GM10248 (cell line): ENCODE measurements around the gene ITGA11.
"Not testable (repeated sequence)": the region's sequence is repeated elsewhere in the genome, so short reads cannot be mapped to it uniquely, and the experiment has no call there.

Experiments used
- CTCF ChIA-PET: fragments of 300-600 bp; sonication (Branson Sonifier 250); formaldehyde crosslinking; extraction: SDS; loops from one replicate; lab custom pipeline; 2021; ENCODE audit warnings: antibody characterized with exemption; lab: Yijun Ruan, JAX
- POLR2A ChIA-PET: fragments of 350-650 bp; sonication (Branson Sonifier 250); formaldehyde crosslinking; extraction: SDS; loops from one replicate; lab custom pipeline; 2020; ENCODE audit warnings: antibody characterized with exemption; lab: Yijun Ruan, JAX
- DNase-seq: peaks from one replicate; pipeline ENCODE4 v3.0.0; 2012; ENCODE audit errors: extremely low spot score
- TF ChIP-seq, protein P1 (sequence below): IDR thresholded peaks from 2 replicates; pipeline ENCODE4 v1.5.1; 2012; ENCODE audit warnings: mild to moderate bottlenecking, low read depth; ENCODE audit errors: extremely low read depth, missing control alignments, control extremely low read depth

The ITGA11 gene

DNA sequence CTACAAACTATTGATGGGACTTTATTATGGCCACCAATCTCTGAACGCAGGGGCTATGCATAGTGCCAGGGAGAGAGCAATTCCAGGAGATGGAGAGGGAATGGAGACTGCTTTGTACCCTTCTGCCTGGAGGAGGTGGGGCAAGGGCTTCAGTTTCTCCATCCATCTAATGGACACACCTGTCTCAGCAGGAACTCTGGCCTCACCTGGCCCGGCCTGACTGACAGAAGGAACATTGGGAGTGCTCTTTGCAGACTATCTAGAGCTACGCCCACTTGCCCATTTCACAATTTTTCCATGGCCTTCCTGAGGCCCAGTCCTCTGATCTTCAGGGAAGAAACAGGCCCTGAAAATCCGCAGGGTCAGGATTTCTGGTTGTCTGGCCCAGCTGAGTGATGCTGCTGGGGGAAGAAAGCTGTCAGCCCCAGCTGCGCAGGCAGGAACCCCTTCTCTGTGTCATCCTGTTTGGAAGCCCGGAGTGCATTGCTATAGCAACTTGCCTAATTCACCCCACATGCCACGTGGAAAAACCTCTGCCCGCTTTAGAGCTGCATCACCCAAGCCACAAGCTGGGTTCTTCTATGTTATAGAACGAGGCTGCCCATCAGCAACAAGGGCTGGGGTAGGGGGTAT, 6.4 kb downstream of the ITGA11 start:
- DNase-seq: no peak
- CTCF ChIA-PET: no interaction called here
- TF ChIP-seq, protein P1, sequence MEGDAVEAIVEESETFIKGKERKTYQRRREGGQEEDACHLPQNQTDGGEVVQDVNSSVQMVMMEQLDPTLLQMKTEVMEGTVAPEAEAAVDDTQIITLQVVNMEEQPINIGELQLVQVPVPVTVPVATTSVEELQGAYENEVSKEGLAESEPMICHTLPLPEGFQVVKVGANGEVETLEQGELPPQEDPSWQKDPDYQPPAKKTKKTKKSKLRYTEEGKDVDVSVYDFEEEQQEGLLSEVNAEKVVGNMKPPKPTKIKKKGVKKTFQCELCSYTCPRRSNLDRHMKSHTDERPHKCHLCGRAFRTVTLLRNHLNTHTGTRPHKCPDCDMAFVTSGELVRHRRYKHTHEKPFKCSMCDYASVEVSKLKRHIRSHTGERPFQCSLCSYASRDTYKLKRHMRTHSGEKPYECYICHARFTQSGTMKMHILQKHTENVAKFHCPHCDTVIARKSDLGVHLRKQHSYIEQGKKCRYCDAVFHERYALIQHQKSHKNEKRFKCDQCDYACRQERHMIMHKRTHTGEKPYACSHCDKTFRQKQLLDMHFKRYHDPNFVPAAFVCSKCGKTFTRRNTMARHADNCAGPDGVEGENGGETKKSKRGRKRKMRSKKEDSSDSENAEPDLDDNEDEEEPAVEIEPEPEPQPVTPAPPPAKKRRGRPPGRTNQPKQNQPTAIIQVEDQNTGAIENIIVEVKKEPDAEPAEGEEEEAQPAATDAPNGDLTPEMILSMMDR: no peak
- POLR2A ChIA-PET: no interaction called here

DNA sequence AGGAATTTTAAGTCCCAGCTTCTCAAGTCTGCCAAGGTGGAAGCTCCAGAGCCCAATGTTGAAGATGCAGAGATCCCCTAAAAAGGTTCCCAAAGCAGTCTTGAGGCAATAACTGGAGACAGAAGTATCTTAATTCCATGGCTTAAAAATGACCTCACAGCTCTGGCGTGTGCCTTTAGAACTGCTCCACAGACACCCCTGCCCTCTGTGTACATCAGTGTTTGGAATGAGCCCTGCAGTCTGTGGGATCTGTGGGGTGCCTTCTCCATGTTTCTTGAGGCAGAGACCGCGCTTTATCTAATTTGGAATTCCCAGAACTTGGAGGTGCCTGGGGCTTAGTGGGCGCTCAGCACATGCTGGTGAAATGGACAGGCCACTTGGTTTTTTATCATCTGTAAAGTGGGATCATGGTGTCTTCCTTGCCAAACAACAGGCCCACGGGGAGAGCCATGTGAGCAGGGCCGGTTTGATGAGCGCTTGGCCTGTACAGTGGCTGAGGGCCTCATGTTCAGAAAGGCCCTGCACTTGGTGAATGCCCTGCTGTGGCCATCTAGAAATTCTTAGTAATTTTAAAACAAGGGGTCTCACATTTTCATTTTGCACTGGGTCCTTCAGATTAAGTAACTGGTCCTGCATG, 7.1 kb downstream of the ITGA11 start:
- POLR2A ChIA-PET: no interaction called here
- TF ChIP-seq, protein P1: no peak
- CTCF ChIA-PET: no interaction called here
- DNase-seq: no peak

DNA sequence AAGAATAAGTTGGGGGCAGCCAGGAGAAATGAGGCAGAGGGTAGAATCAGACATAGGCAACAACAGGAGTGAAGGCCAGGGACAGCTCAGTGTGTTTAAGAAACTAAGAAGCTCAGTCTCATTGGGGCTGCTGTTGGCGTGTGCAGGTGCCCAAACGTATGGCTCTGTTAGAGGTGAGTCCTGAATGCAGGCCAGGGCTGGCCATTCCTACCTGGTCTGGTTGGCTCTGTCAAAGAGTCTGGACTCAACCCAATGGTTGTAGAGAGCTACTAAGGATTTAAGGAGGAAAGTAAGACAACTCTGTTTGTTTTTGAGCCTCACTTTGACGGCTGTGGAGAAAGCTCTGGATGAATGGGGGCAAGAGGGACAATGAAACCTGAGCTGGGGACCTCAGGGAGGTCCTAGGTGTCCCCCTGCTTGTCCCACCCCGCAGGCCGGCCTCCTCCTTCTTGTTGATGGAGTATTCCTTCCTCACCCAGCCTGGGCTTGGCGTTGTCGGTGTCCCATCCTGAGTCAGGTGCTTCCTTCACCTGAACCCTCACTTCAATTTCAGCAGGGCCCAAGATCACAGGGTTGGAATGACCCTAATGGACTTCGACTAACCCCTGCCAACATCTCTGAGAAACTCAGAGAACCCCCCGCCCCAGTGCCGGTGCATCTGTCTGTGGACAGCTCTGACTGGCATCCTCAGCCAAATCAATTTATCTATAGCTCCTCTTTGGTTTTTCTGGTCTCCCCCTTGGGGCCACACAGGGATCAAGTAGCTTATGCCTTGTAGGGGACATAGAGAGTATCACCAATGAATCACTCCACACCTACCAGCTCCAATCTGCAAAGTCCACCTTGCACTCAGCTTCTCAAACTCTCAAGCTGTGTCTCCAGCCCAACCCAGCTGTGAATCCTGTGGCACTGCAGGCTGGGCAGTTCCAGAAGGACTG, 8.3 kb downstream of the ITGA11 start:
- TF ChIP-seq, protein P1: no peak
- POLR2A ChIA-PET: no interaction called here
- CTCF ChIA-PET: interaction anchor here (0.5 to 1.3 kb wide), 2 partner anchors 12 to 14 kb away, joined by 3 read pairs; no protein-coding TSS in a partner anchor
- no peak for DNase-seq

DNA sequence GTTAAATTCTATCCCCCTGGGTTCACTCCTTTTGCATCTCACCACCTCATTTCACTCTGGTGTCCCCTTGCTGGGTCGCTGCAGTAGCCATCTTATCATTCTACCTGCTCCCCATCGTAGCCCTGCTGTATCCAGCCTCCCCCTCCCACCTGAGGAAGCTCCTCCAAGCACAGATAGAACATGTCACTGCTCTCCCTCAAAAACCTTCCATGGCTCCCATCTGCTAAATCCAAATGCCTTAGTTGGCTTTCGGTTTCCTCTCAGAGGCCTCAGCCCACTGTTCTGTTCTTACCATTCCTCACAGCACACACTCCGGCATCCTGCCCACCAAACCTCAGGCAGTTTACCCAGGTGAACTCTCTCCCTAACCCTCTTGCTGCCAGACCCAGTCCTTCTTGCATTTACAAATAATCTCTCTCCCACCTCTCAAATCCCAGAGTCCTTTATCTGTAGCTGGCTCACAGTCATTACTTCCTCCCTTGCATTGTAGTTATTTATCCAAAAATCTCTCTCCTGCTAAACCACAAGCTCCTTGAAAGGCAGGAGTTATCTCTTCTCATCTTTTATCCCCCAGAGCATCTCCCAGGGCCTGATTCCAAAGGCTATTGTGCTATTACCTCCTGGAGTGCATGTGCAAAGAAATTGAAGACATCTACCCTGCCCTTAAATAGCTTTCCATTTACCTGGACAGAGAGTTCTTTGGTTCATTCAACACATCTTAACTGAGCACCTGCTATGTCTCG, 9.4 kb downstream of the ITGA11 start:
- POLR2A ChIA-PET: not testable (repeated sequence)
- CTCF ChIA-PET: interaction anchor here (0.5 to 1.3 kb wide), 2 partner anchors 13 to 14 kb away, joined by 3 read pairs; no protein-coding TSS in a partner anchor

DNA sequence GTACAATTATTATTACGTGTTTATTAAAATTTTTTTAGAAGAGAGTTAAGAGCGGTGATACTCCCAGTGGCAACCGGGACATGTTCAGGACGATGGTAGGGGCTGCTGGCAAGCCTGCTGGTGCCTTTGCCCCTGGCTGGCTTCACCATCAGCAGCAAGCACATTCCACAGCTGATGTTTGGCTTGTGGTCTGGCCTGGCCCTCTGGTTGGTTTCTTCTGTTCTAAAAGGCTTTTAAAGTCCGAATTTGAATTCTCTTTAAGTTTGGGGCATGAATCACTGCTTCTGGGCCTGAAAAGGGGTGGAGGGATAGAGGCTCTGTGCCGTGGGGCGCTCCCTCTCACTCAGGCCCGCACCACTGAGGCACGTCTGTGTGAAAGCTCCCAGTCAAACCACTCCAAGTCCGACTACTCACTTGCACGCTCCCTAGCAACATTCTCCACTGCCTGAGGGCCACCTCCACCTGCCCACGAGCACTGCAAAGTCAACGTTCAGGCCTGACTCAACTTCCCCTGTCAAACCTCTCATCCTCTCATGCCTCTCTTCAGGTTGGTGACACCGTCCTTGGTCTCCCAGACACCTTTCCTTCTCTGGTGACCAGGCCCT, 10.1 kb downstream of the ITGA11 start:
- ChIA-PET POLR2A (no interaction called here), CTCF (no interaction called here)
- TF ChIP-seq, protein P1: no peak
- DNase-seq: no peak

More for the DNA sequence above, 9.4 kb downstream of the ITGA11 start:
- not testable (repeated sequence) for DNase-seq

DNA sequence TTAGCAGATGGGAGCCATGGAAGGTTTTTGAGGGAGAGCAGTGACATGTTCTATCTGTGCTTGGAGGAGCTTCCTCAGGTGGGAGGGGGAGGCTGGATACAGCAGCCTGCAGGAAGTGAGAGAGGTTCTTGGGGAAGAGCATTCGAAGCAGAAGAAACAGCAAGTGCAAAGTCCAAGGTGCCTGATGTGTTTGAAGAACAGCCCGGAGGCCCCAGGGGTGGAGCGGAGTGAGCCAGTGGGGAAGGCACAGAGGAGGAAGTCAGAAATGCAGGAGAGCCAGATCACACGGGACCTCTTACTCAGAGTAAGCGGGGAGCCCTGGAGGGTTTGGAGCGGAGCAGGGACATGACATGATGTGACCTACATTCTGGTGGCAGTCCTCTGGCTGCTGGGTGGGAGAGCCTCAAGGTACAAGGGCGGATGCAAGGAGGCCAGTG, 10.8 kb downstream of the ITGA11 start:
- no peak for DNase-seq
- POLR2A ChIA-PET: no interaction called here
- CTCF ChIA-PET: no interaction called here
- TF ChIP-seq, protein P1: no peak
